Measurements from ENCODE around the gene UBA52.
"Not testable (repeated sequence)": the region's sequence is repeated elsewhere in the genome, so short reads cannot be mapped to it uniquely, and the experiment has no call there.

Gene UBA52

GRCh38 chr19:18593367-18594095, 21.9 kb downstream of the UBA52 start:
- DNase-seq = no peak

GRCh38 chr19:18594096-18594823, 22.6 kb downstream of the UBA52 start:
- DNase-seq = peak in 1 of 2 experiments; percentile 11

- no peak for DNase-seq
Observed at GRCh38 chr19:18594824-18595373, 23.2 kb downstream of the UBA52 start.

GRCh38 chr19:18595475-18595874, 23.8 kb downstream of the UBA52 start:
- no peak for DNase-seq

GRCh38 chr19:18596752-18597157, 25.1 kb downstream of the UBA52 start:
- peak in 1 of 2 experiments; percentile 1 for DNase-seq

GRCh38 chr19:18597809-18598660, 26.4 kb downstream of the UBA52 start:
- DNase-seq = no peak

- no peak for DNase-seq
Observed at GRCh38 chr19:18599485-18599884, 27.8 kb downstream of the UBA52 start.

- not testable (repeated sequence) for DNase-seq
Observed at GRCh38 chr19:18600692-18601397, 29.2 kb downstream of the UBA52 start.

GRCh38 chr19:18601875-18602274, 30.2 kb downstream of the UBA52 start:
- no peak for DNase-seq

GRCh38 chr19:18603255-18603957, 31.7 kb downstream of the UBA52 start:
- no peak for DNase-seq

- no peak for DNase-seq
Observed at GRCh38 chr19:18603958-18604819, 32.5 kb downstream of the UBA52 start.

- no peak for DNase-seq
Observed at GRCh38 chr19:18604820-18605159, 33.1 kb downstream of the UBA52 start.

- no peak for DNase-seq
Observed at GRCh38 chr19:18605196-18605545, 33.5 kb downstream of the UBA52 start.

- no peak for DNase-seq
Observed at GRCh38 chr19:18605546-18606280, 34.1 kb downstream of the UBA52 start.

- no peak for DNase-seq
Observed at GRCh38 chr19:18606281-18607225, 34.9 kb downstream of the UBA52 start, which contains the start of gene CRLF1. TSS of gene CRLF1 (minus strand) at chr19:18606799. CDS start at chr19:18606656, 143 bp downstream.

- DNase-seq = no peak
Observed at GRCh38 chr19:18607226-18608101, 35.8 kb downstream of the UBA52 start.

- no peak for DNase-seq
Observed at GRCh38 chr19:18608102-18608804, 36.6 kb downstream of the UBA52 start.

Data from NCI-H187 (cell line).